Endometrial microvascular endothelial cells (primary cell): ENCODE data around the gene CAMTA2. TPM values are rescaled to one million over a fixed set of nuclear protein-coding genes. Genes with fewer than 3 reads are reported as not detected.

ENCODE experiments used
- in situ Hi-C: cut with HindIII; loops from 2 replicates; pipeline ENCODE4 v1.10.0; 2017; ENCODE audit warnings: low sequenced_read_pairs, low pct_unique_long_range_greater_than_20kb; ENCODE audit errors: inconsistent ontology term
- total RNA-seq: library from RNA; depleted of rRNA; stranded (reverse); fragments of >200 nt; gene quantifications from one replicate; pipeline ENCODE4 v1.2.3, GENCODE V29; 2015; ENCODE audit errors: inconsistent ontology term

CAMTA2 gene
- total RNA-seq, 1 donor from 2014 or later: 17.6 TPM

- in situ Hi-C loops: no loop called here
Measured at GRCh38 chr17:4950746-4951204, 36.7 kb downstream of the CAMTA2 start, which contains the start of gene ENO3. ENO3 (plus strand) TSS chr17:4951119; CDS start chr17:4951830, 711 bp downstream.

- in situ Hi-C loops: no loop called here
Measured at GRCh38 chr17:4950075-4950745, 37.3 kb downstream of the CAMTA2 start.

GRCh38 chr17:4949321-4950074 is 38.0 kb downstream of the CAMTA2 start:
- in situ Hi-C loops: no loop called here

- in situ Hi-C loops: no loop called here
Measured at GRCh38 chr17:4948931-4949320, 38.5 kb downstream of the CAMTA2 start.

GRCh38 chr17:4948166-4948930 is 39.1 kb downstream of the CAMTA2 start, which contains the start of gene PFN1:
PFN1 (minus strand) TSS chr17:4948530; CDS start chr17:4948394, 136 bp downstream.
- in situ Hi-C loops: no loop called here

GRCh38 chr17:4947411-4948165 is 39.9 kb downstream of the CAMTA2 start:
- in situ Hi-C loops: no loop called here

GRCh38 chr17:4947010-4947410 is 40.5 kb downstream of the CAMTA2 start:
- in situ Hi-C loops: no loop called here

GRCh38 chr17:4946312-4946976 is 41.0 kb downstream of the CAMTA2 start:
- in situ Hi-C loops: no loop called here

GRCh38 chr17:4945944-4946280 is 41.6 kb downstream of the CAMTA2 start:
- in situ Hi-C loops: no loop called here

GRCh38 chr17:4945176-4945943 is 42.1 kb downstream of the CAMTA2 start:
- in situ Hi-C loops: no loop called here

GRCh38 chr17:4944554-4945175 is 42.8 kb downstream of the CAMTA2 start:
- in situ Hi-C loops: no loop called here

- in situ Hi-C loops: no loop called here
Measured at GRCh38 chr17:4944163-4944553, 43.3 kb downstream of the CAMTA2 start.

GRCh38 chr17:4942760-4943508 is 44.5 kb downstream of the CAMTA2 start:
- in situ Hi-C loops: no loop called here

GRCh38 chr17:4941319-4941610 is 46.2 kb downstream of the CAMTA2 start:
- in situ Hi-C loops: no loop called here

GRCh38 chr17:4940555-4941318 is 46.7 kb downstream of the CAMTA2 start:
- in situ Hi-C loops: no loop called here
